HCT116 (cell line): ENCODE measurements around the gene ELFN1. TPM values are rescaled to one million over a fixed set of nuclear protein-coding genes. Genes with fewer than 3 reads are reported as not detected.

Source experiments
- ATAC-seq: fragments of 200-7000 bp; cut with Tn5 transposase; 2 replicates; pipeline ENCODE4 v1.9.1; 2020; ENCODE audit warnings: mild to moderate bottlenecking, moderate library complexity
- BruUV-seq: library from RNA; stranded (reverse); fragments of 400-500 nt; replicated peaks from 2 replicates; lab custom pipeline; 2021; lab: Mats Ljungman, UMichigan
- CTCF ChIA-PET: fragments of 300-600 bp; sonication (Branson Sonifier 250); formaldehyde crosslinking; loops from one replicate; lab custom pipeline; 2021; ENCODE audit warnings: antibody characterized with exemption; lab: Charles Lee
- POLR2A ChIA-PET: fragments of 300-600, 350-600 bp; sonication (Branson Sonifier 250); formaldehyde crosslinking; loops from one replicate; lab custom pipeline; 2021; ENCODE audit warnings: antibody characterized with exemption; lab: Charles Lee
- RAD21 ChIA-PET, 2 experiments: fragments of 300-600 bp; sonication (Branson Sonifier 250); formaldehyde crosslinking; loops; one replicate each; lab custom pipeline; 2023; ENCODE audit warnings: low total read pairs in 2 of 2; ENCODE audit not compliant: uncharacterized antibody in 2 of 2, unreplicated experiment in 2 of 2, low non-redundant PET in 1 of 2; lab: Charles Lee
- DNase-seq: peaks from one replicate; pipeline ENCODE4 v3.0.0-alpha.2; 2010; ENCODE audit warnings: low read depth, low spot score
- H2AFZ ChIP-seq: fragments of 200-600 bp; shearing (Covaris generic), sonication (generic); 2 replicates; pipeline ENCODE4 v1.6.1; 2017; ENCODE audit warnings: low read depth, mixed run types, mixed read lengths, antibody characterized with exemption, low read length; ENCODE audit not compliant: poor library complexity, severe bottlenecking
- H3K27ac ChIP-seq: 2 replicates; pipeline ENCODE4 v1.5.1; 2012; ENCODE audit warnings: low read depth, low read length
- H3K27me3 ChIP-seq: fragments of 200-600 bp; sonication (generic); 2 replicates; pipeline ENCODE4 v1.6.1; 2016; ENCODE audit warnings: mixed run types, low read length, mixed read lengths; ENCODE audit not compliant: insufficient read depth
- H3K36me3 ChIP-seq, 2 experiments: fragments of 200-500 bp in 1 of 2; fragments of 200-600 bp in 1 of 2; sonication (Bioruptor generic) in 1 of 2; sonication (generic) in 1 of 2; 2 replicates each; pipeline versions ENCODE4 v1.5.1 to v1.6.1; 2014 to 2016; ENCODE audit warnings: low read length in 2 of 2, inconsistent platforms in 1 of 2, mixed read lengths in 1 of 2, mixed run types in 1 of 2; ENCODE audit not compliant: insufficient read depth in 2 of 2, control insufficient read depth in 1 of 2
- H3K4me1 ChIP-seq, 2 experiments: fragments of 200-600 bp in 1 of 2; sonication (generic) in 1 of 2; 2 replicates each; pipeline versions ENCODE4 v1.5.1 to v1.6.1; 2012 to 2017; ENCODE audit warnings: low read length in 2 of 2, inconsistent platforms in 1 of 2, mild to moderate bottlenecking in 1 of 2, mixed read lengths in 1 of 2, mixed run types in 1 of 2, moderate library complexity in 1 of 2; ENCODE audit not compliant: insufficient read depth in 2 of 2, control insufficient read depth in 1 of 2
- H3K4me2 ChIP-seq: fragments of 200-600 bp; sonication (generic); 2 replicates; pipeline ENCODE4 v1.6.1; 2017; ENCODE audit warnings: mixed run types, low read length, mixed read lengths
- H3K4me3 ChIP-seq, 2 experiments: fragments of 200-600 bp in 1 of 2; sonication (generic) in 1 of 2; replicated peaks in 1 of 2; 2 replicates each; pipeline ENCODE4 v1.5.1; 2011 to 2016; ENCODE audit warnings: low read length in 2 of 2, control low read depth in 1 of 2, low read depth in 1 of 2, mild to moderate bottlenecking in 1 of 2, mixed read lengths in 1 of 2, mixed run types in 1 of 2
- H3K79me2 ChIP-seq: fragments of 200-600 bp; sonication (generic); 2 replicates; pipeline ENCODE4 v1.6.1; 2017; ENCODE audit warnings: mild to moderate bottlenecking, mixed run types, low read length, moderate library complexity, mixed read lengths; ENCODE audit not compliant: insufficient read depth
- H3K9ac ChIP-seq: fragments of 200-600 bp; sonication (generic); 2 replicates; pipeline ENCODE4 v1.6.1; 2016; ENCODE audit warnings: low read length, mixed read lengths
- H3K9me2 ChIP-seq: fragments of 200-600 bp; sonication (generic), shearing (Covaris generic); 2 replicates; pipeline ENCODE4 v1.6.1; 2017; ENCODE audit warnings: mixed run types, mild to moderate bottlenecking, moderate library complexity; ENCODE audit not compliant: insufficient read depth
- H3K9me3 ChIP-seq, 2 experiments: fragments of 200-500 bp in 1 of 2; fragments of 200-600 bp in 1 of 2; sonication (Bioruptor generic) in 1 of 2; sonication (generic) in 1 of 2; 2 replicates each; pipeline ENCODE4 v1.6.1; 2014 to 2017; ENCODE audit warnings: low read length in 2 of 2, mixed read lengths in 2 of 2, inconsistent platforms in 1 of 2, low read depth in 1 of 2, mild to moderate bottlenecking in 1 of 2, mixed run types in 1 of 2, moderate library complexity in 1 of 2; ENCODE audit not compliant: control insufficient read depth in 1 of 2, insufficient read depth in 1 of 2
- H4K20me1 ChIP-seq: fragments of 200-600 bp; sonication (generic), shearing (Covaris generic); 2 replicates; pipeline ENCODE4 v1.6.1; 2017; ENCODE audit warnings: mixed run types, mild to moderate bottlenecking, moderate library complexity; ENCODE audit not compliant: insufficient read depth
- FOSL1 ChIP-seq: IDR thresholded peaks from 2 replicates; pipeline ENCODE4 v1.6.1; 2012; ENCODE audit warnings: low read depth
- POLR2AphosphoS5 ChIP-seq: IDR thresholded peaks from 2 replicates; pipeline ENCODE4 v1.6.1; 2011; ENCODE audit warnings: mild to moderate bottlenecking, low read depth, low read length, moderate library complexity
- SP1 ChIP-seq: IDR thresholded peaks from 2 replicates; pipeline ENCODE4 v1.6.1; 2012; ENCODE audit warnings: low read depth
- TCF7L2 ChIP-seq: IDR thresholded peaks from 2 replicates; pipeline ENCODE4 v1.7.0; 2011; ENCODE audit warnings: borderline replicate concordance, inconsistent platforms; ENCODE audit not compliant: insufficient read depth, insufficient read length; ENCODE audit errors: extremely low read depth
- YY1 ChIP-seq: IDR thresholded peaks from 2 replicates; pipeline ENCODE4 v1.6.1; 2011; ENCODE audit warnings: low read length, low read depth, moderate library complexity, mild to moderate bottlenecking; ENCODE audit not compliant: insufficient replicate concordance; ENCODE audit errors: extremely low read depth
- intact Hi-C: fragments of 100-400 bp; cut with micrococcal nuclease; formaldehyde crosslinking; loops from 2 replicates; pipeline ENCODE4 v1.10.0; 2022
- total RNA-seq: library from RNA; stranded (reverse); gene quantifications from one replicate; pipeline ENCODE4 v1.2.1, GENCODE V29; 2021; ENCODE audit not compliant: unreplicated experiment
- TF ChIP-seq, protein P1 (sequence below), 3 experiments: fragments of 200-600 bp in 1 of 3; sonication (generic) in 1 of 3; IDR thresholded peaks in 2 of 3; conservative IDR thresholded peaks in 1 of 3; 2 replicates each; pipeline ENCODE4 v1.5.1; 2012 to 2017; ENCODE audit warnings: low read depth in 2 of 3, low read length in 2 of 3, antibody characterized with exemption in 1 of 3, borderline replicate concordance in 1 of 3, control low read depth in 1 of 3, mild to moderate bottlenecking in 1 of 3, mixed read lengths in 1 of 3, mixed run types in 1 of 3, moderate library complexity in 1 of 3; ENCODE audit not compliant: insufficient read depth in 1 of 3
- TF ChIP-seq, protein P2 (sequence below): IDR thresholded peaks from 2 replicates; pipeline ENCODE4 v1.6.1; 2012
- TF ChIP-seq, protein P3 (sequence below): IDR thresholded peaks from 2 replicates; pipeline ENCODE4 v1.6.1; 2012

Gene ELFN1
- total RNA-seq, 1 experiment from 2014 or later, result 4.4 TPM

DNA sequence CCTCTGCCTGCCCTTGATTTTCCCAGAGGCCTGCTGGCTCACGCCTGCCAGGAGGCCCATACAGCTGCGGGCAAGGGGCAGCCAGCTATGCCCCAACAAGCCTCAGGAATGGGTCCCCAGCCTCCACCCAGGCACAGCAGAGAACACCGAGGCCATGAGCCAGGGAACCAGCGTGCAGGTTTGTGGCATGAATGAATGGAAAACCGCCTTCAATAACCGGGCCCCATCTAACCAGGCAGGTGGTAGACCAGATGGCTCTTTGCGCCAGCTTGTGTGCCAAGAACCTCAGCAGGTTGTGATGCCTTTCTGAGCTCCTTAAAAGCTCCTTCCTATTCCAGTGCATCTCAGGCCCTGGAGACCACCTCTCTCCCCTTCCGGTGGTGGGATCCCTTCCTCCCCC is 50.2 kb downstream of the ELFN1 start:
- no peak for DNase-seq
- Histone ChIP-seq H2AFZ (no peak overlapping the region), H3K9ac (no peak overlapping the region), H3K4me2 (no peak overlapping the region), H4K20me1 (no peaks in the 10 kb centered on the region), H3K9me2 (no peaks in the 10 kb centered on the region), H3K79me2 (no peaks in the 10 kb centered on the region)
- intact Hi-C loops, result no loop called here
- ChIA-PET CTCF (no interaction called here), POLR2A (no interaction called here)
- TF ChIP-seq, protein P1, sequence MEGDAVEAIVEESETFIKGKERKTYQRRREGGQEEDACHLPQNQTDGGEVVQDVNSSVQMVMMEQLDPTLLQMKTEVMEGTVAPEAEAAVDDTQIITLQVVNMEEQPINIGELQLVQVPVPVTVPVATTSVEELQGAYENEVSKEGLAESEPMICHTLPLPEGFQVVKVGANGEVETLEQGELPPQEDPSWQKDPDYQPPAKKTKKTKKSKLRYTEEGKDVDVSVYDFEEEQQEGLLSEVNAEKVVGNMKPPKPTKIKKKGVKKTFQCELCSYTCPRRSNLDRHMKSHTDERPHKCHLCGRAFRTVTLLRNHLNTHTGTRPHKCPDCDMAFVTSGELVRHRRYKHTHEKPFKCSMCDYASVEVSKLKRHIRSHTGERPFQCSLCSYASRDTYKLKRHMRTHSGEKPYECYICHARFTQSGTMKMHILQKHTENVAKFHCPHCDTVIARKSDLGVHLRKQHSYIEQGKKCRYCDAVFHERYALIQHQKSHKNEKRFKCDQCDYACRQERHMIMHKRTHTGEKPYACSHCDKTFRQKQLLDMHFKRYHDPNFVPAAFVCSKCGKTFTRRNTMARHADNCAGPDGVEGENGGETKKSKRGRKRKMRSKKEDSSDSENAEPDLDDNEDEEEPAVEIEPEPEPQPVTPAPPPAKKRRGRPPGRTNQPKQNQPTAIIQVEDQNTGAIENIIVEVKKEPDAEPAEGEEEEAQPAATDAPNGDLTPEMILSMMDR (IDR thresholded peaks at IDR 0.05 in 2 of 3, conservative IDR thresholded peaks at IDR 0.05 in 1 of 3; ENCODE audit: borderline replicate concordance in 1 of 3, insufficient read depth in 1 of 3, low read depth in 2 of 3, low read length in 2 of 3), result no peak
- TF ChIP-seq, protein P2, sequence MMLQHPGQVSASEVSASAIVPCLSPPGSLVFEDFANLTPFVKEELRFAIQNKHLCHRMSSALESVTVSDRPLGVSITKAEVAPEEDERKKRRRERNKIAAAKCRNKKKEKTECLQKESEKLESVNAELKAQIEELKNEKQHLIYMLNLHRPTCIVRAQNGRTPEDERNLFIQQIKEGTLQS, result no peak
- TF ChIP-seq POLR2AphosphoS5 (no peak), FOSL1 (no peak), YY1 (no peak), TCF7L2 (no peak), SP1 (no peak)
- TF ChIP-seq, protein P3, sequence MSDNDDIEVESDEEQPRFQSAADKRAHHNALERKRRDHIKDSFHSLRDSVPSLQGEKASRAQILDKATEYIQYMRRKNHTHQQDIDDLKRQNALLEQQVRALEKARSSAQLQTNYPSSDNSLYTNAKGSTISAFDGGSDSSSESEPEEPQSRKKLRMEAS, result no peak
- TF ChIP-seq, all 23 proteins: peak for 0
- Histone ChIP-seq H3K4me1 (peaks cover 3 to 16% of the 10 kb centered on the region in 2 experiments; a peak in 3 of 4 replicates), H3K36me3 (no peaks in the 10 kb centered on the region), H3K27ac (no peak overlapping the region), H3K4me3 (no peak overlapping the region), H3K27me3 (no peaks in the 10 kb centered on the region), H3K9me3 (no peaks in the 10 kb centered on the region)
- no peak for ATAC-seq
- RAD21 ChIA-PET, result no interaction called here
- BruUV-seq, result no TSS peak
